Liver (tissue), 9 donors: ENCODE data around the gene DPP6. TPM values are rescaled to one million over a fixed set of nuclear protein-coding genes. Genes with fewer than 3 reads are reported as not detected.

Experiments used
- DNase-seq: peaks from one replicate; pipeline ENCODE4 v3.0.0-alpha.2; 2017; ENCODE audit warnings: low spot score
- H3K27ac ChIP-seq, 2 donors: one replicate each; pipeline ENCODE4 v1.7.0; 2013; ENCODE audit warnings: inconsistent platforms in 2 of 2, low read length in 2 of 2, control low read depth in 1 of 2, low read depth in 1 of 2, mild to moderate bottlenecking in 1 of 2
- H3K27me3 ChIP-seq, 4 donors: one replicate each; pipeline versions ENCODE4 v1.6.1 to v1.7.0; 2013; ENCODE audit warnings: low read length in 3 of 4, inconsistent platforms in 1 of 4, mild to moderate bottlenecking in 1 of 4, moderate library complexity in 1 of 4; ENCODE audit not compliant: control insufficient read depth in 4 of 4, insufficient read depth in 4 of 4
- H3K36me3 ChIP-seq, 4 donors: one replicate each; pipeline versions ENCODE4 v1.6.1 to v1.7.0; 2013; ENCODE audit warnings: low read length in 3 of 4, mild to moderate bottlenecking in 3 of 4, low read depth in 1 of 4, moderate library complexity in 1 of 4; ENCODE audit not compliant: control insufficient read depth in 4 of 4, insufficient read depth in 3 of 4
- H3K4me1 ChIP-seq, 4 donors: one replicate each; pipeline versions ENCODE4 v1.6.1 to v1.7.0; 2013; ENCODE audit warnings: low read length in 3 of 4, mild to moderate bottlenecking in 3 of 4, moderate library complexity in 1 of 4; ENCODE audit not compliant: control insufficient read depth in 4 of 4, insufficient read depth in 4 of 4
- H3K4me3 ChIP-seq, 3 donors: one replicate each; pipeline versions ENCODE4 v1.6.1 to v1.7.0; 2013; ENCODE audit warnings: low read length in 3 of 3, control low read depth in 1 of 3, low read depth in 1 of 3, mild to moderate bottlenecking in 1 of 3
- H3K9ac ChIP-seq, 2 donors: one replicate each; pipeline ENCODE4 v1.7.0; 2013; ENCODE audit warnings: low read length in 2 of 2, mild to moderate bottlenecking in 2 of 2, moderate library complexity in 2 of 2, control low read depth in 1 of 2, low read depth in 1 of 2
- H3K9me3 ChIP-seq, 4 donors: one replicate each; pipeline versions ENCODE4 v1.6.1 to v1.7.0; 2013; ENCODE audit warnings: low read length in 3 of 4; ENCODE audit not compliant: control insufficient read depth in 4 of 4
- FOXA1 ChIP-seq: IDR thresholded peaks from 2 replicates; pipeline ENCODE4 v1.6.1; 2016; ENCODE audit warnings: antibody characterized with exemption
- FOXA2 ChIP-seq: IDR thresholded peaks from 2 replicates; pipeline ENCODE4 v1.6.1; 2016; ENCODE audit warnings: antibody characterized with exemption
- HNF4A ChIP-seq, 2 donors: conservative IDR thresholded peaks; 2 replicates each; pipeline ENCODE4 v1.6.1; 2016; ENCODE audit warnings: antibody characterized with exemption in 2 of 2, mild to moderate bottlenecking in 2 of 2
- HNF4G ChIP-seq: IDR thresholded peaks from 2 replicates; pipeline ENCODE4 v1.6.1; 2016; ENCODE audit warnings: antibody characterized with exemption
- JUND ChIP-seq, 2 donors: IDR thresholded peaks; 2 replicates each; pipeline ENCODE4 v1.6.1; 2016; ENCODE audit warnings: antibody characterized with exemption in 2 of 2
- NR2F2 ChIP-seq: IDR thresholded peaks from 2 replicates; pipeline ENCODE4 v1.6.1; 2016; ENCODE audit warnings: antibody characterized with exemption
- RAD21 ChIP-seq, 2 donors: IDR thresholded peaks; 2 replicates each; pipeline ENCODE4 v1.6.1; 2016; ENCODE audit warnings: antibody characterized with exemption in 2 of 2, mild to moderate bottlenecking in 2 of 2
- RXRA ChIP-seq, 2 donors: IDR thresholded peaks; 2 replicates each; pipeline ENCODE4 v1.6.1; 2017 to 2018; ENCODE audit warnings: antibody characterized with exemption in 2 of 2, mild to moderate bottlenecking in 1 of 2
- SP1 ChIP-seq: IDR thresholded peaks from 2 replicates; pipeline ENCODE4 v1.6.1; 2018; ENCODE audit warnings: antibody characterized with exemption, mild to moderate bottlenecking
- TAF1 ChIP-seq: conservative IDR thresholded peaks from 2 replicates; pipeline ENCODE4 v1.6.1; 2016; ENCODE audit warnings: antibody characterized with exemption, mild to moderate bottlenecking
- YY1 ChIP-seq: IDR thresholded peaks from 2 replicates; pipeline ENCODE4 v1.6.1; 2016; ENCODE audit warnings: antibody characterized with exemption, mild to moderate bottlenecking
- WGBS: extraction: QIAGEN DNeasy Blood & Tissue Kit; methylation state at CpG from one replicate; pipeline ENCODE4 v1.1.7; 2013; 5-methylcytosine and 5-hydroxymethylcytosine counted together
- polyA plus RNA-seq, 2 donors: library from polyadenylated mRNA; stranded (reverse) in 1 of 2; unstranded in 1 of 2; fragments of 200-250 nt in 1 of 2; fragments of >200 nt in 1 of 2; fragmentation: Nextera tagmentation in 1 of 2; extraction: Ambion mirVana in 1 of 2; gene quantifications; one replicate each; pipeline versions ENCODE4 v1.2.1 to v1.2.3, GENCODE V29; 2013 to 2015
- total RNA-seq, 2 donors: library from RNA; depleted of rRNA; stranded (reverse); fragments of >200 nt; gene quantifications; one replicate each; pipeline ENCODE4 v1.2.3, GENCODE V29; 2014
- TF ChIP-seq, protein P1 (sequence below): IDR thresholded peaks from 2 replicates; pipeline ENCODE4 v1.6.1; 2016; ENCODE audit warnings: antibody characterized with exemption
- TF ChIP-seq, protein P2 (sequence below): IDR thresholded peaks from 2 replicates; pipeline ENCODE4 v1.6.1; 2016; ENCODE audit warnings: antibody characterized with exemption, mild to moderate bottlenecking
- TF ChIP-seq, protein P3 (sequence below): IDR thresholded peaks from 2 replicates; pipeline ENCODE4 v1.6.1; 2016; ENCODE audit warnings: antibody characterized with exemption
- TF ChIP-seq, protein P4 (sequence below): fragments of 150-350 bp; IDR thresholded peaks from 2 replicates; pipeline ENCODE4 v1.5.1; 2017; ENCODE audit warnings: improper control_type of control experiment, low read depth, low read length; ENCODE audit not compliant: missing input control
- donor health status: healthy.
- donor health status: healthy.
- donor health status: healthy.
- donor health status: healthy.
- donor health status: healthy.

The DPP6 gene
- total and polyA plus RNA-seq, 4 donors = 0.01 TPM; not detected in 3

DNA sequence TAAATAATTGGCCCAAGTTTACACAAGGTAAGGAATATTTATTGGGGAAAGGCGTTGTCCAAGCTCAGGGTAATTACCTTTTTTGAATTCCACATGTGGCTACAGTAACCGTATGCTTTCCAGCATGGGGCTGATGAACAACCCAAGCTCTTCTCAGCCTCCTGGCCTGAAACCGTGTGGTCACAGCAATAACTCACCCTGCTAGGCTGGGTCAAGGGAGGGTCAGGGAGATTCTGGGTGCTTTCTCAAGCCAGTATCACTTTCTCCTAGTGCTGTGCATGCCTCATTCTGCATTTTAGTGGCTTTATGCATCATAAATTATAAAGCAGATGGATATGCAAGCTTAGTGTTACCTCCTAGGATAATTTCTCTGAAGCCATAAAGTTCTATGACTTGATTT, 676.9 kb downstream of the DPP6 start:
- Histone ChIP-seq H3K36me3 (no peaks in the 10 kb centered on the region), H3K27me3 (peaks cover 0 to 6% (median 0%) of the 10 kb centered on the region in 4 donors), H3K9ac (no peak overlapping the region), H3K27ac (no peak overlapping the region), H3K4me1 (no peaks in the 10 kb centered on the region), H3K4me3 (no peak overlapping the region), H3K9me3 (peaks cover 0 to 5% (median 4%) of the 10 kb centered on the region in 4 donors)
- 61% methylated on average over 3 of the region's 3 CpGs for WGBS
- TF ChIP-seq TAF1 = no peak
- TF ChIP-seq, protein P1, sequence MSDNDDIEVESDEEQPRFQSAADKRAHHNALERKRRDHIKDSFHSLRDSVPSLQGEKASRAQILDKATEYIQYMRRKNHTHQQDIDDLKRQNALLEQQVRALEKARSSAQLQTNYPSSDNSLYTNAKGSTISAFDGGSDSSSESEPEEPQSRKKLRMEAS = no peak
- no peak for TF ChIP-seq HNF4G
- no peak for TF ChIP-seq NR2F2
- TF ChIP-seq HNF4A (conservative IDR thresholded peaks at IDR 0.05) = no peak
- TF ChIP-seq JUND (IDR thresholded peaks at IDR 0.05) = no peak
- no peak for TF ChIP-seq YY1
- TF ChIP-seq RXRA (IDR thresholded peaks at IDR 0.05) = no peak
- DNase-seq = no peak

DNA sequence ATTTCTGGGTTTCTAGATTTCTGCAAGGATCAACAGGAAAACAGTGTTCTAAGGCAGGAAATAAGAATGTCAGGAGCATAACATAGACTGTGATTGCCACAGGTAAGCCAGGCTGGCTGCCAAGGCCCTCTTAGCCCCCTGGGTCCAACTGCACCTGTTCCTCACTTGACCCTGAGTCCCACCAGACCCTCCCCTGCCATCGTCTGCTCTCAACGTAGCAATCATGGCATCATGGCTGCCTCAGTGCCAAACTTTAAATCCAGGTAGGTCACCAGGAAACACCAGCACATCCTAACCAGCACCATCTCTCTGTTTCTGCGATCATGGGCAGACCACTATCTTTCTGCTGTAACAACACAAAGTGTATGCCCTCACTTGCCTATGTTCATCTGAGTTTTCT, 683.6 kb downstream of the DPP6 start:
- H3K9ac ChIP-seq = no peak overlapping the region
- DNase-seq = no peak
- TF ChIP-seq HNF4G = no peak
- TF ChIP-seq, protein P2, sequence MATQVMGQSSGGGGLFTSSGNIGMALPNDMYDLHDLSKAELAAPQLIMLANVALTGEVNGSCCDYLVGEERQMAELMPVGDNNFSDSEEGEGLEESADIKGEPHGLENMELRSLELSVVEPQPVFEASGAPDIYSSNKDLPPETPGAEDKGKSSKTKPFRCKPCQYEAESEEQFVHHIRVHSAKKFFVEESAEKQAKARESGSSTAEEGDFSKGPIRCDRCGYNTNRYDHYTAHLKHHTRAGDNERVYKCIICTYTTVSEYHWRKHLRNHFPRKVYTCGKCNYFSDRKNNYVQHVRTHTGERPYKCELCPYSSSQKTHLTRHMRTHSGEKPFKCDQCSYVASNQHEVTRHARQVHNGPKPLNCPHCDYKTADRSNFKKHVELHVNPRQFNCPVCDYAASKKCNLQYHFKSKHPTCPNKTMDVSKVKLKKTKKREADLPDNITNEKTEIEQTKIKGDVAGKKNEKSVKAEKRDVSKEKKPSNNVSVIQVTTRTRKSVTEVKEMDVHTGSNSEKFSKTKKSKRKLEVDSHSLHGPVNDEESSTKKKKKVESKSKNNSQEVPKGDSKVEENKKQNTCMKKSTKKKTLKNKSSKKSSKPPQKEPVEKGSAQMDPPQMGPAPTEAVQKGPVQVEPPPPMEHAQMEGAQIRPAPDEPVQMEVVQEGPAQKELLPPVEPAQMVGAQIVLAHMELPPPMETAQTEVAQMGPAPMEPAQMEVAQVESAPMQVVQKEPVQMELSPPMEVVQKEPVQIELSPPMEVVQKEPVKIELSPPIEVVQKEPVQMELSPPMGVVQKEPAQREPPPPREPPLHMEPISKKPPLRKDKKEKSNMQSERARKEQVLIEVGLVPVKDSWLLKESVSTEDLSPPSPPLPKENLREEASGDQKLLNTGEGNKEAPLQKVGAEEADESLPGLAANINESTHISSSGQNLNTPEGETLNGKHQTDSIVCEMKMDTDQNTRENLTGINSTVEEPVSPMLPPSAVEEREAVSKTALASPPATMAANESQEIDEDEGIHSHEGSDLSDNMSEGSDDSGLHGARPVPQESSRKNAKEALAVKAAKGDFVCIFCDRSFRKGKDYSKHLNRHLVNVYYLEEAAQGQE = no peak
- TF ChIP-seq TAF1 = no peak
- TF ChIP-seq, protein P3, sequence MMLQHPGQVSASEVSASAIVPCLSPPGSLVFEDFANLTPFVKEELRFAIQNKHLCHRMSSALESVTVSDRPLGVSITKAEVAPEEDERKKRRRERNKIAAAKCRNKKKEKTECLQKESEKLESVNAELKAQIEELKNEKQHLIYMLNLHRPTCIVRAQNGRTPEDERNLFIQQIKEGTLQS = no peak
- no peak for TF ChIP-seq JUND (IDR thresholded peaks at IDR 0.05)
- TF ChIP-seq FOXA1 = no peak
- TF ChIP-seq, protein P4, sequence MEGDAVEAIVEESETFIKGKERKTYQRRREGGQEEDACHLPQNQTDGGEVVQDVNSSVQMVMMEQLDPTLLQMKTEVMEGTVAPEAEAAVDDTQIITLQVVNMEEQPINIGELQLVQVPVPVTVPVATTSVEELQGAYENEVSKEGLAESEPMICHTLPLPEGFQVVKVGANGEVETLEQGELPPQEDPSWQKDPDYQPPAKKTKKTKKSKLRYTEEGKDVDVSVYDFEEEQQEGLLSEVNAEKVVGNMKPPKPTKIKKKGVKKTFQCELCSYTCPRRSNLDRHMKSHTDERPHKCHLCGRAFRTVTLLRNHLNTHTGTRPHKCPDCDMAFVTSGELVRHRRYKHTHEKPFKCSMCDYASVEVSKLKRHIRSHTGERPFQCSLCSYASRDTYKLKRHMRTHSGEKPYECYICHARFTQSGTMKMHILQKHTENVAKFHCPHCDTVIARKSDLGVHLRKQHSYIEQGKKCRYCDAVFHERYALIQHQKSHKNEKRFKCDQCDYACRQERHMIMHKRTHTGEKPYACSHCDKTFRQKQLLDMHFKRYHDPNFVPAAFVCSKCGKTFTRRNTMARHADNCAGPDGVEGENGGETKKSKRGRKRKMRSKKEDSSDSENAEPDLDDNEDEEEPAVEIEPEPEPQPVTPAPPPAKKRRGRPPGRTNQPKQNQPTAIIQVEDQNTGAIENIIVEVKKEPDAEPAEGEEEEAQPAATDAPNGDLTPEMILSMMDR = no peak
- TF ChIP-seq SP1 = no peak
- TF ChIP-seq YY1 = no peak
- TF ChIP-seq, protein P1 = no peak
- no peak for TF ChIP-seq RAD21 (IDR thresholded peaks at IDR 0.05)
- TF ChIP-seq FOXA2 = no peak
- TF ChIP-seq HNF4A (conservative IDR thresholded peaks at IDR 0.05) = no peak
- H3K27ac ChIP-seq = no peak overlapping the region
- 60% methylated on average over 3 of the region's 3 CpGs for WGBS
- H3K4me1 ChIP-seq = no peaks in the 10 kb centered on the region
- no peak overlapping the region for H3K4me3 ChIP-seq
- H3K27me3 ChIP-seq = peaks cover 0 to 4% (median 0%) of the 10 kb centered on the region in 4 donors
- no peaks in the 10 kb centered on the region for H3K9me3 ChIP-seq
- H3K36me3 ChIP-seq = no peaks in the 10 kb centered on the region
